DMS53 treated with DMSO at 0.1 percent for 48 hours (cell line): ENCODE measurements around the gene TMEM178B.
"Not testable (repeated sequence)": the region's sequence is repeated elsewhere in the genome, so short reads cannot be mapped to it uniquely, and the experiment has no call there.

Experiments used
- DNase-seq: peaks from one replicate; lab custom pipeline; 2025; ENCODE audit not compliant: unreplicated experiment; lab: John Stamatoyannopoulos, UW

TMEM178B gene

DNA sequence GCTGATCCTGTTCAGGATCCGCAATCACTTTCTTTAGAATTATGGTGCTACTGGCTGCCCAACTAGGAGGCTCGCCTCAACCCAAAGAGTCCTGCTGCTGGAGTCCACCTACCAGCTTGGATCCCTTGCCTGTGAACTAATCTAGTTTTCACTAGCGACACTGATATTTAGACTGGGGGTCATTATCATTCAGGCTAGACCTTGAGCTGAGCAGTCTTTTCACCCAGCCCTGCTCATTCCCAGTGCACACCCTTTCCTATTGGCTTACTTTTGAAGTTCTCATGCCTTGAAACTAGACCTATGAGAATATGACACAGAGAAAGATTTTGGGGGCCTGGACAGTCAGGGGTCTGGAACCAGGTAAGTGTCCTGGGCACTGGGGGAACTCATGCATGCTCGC is 107.9 kb downstream of the TMEM178B start:
- no peak for DNase-seq

DNA sequence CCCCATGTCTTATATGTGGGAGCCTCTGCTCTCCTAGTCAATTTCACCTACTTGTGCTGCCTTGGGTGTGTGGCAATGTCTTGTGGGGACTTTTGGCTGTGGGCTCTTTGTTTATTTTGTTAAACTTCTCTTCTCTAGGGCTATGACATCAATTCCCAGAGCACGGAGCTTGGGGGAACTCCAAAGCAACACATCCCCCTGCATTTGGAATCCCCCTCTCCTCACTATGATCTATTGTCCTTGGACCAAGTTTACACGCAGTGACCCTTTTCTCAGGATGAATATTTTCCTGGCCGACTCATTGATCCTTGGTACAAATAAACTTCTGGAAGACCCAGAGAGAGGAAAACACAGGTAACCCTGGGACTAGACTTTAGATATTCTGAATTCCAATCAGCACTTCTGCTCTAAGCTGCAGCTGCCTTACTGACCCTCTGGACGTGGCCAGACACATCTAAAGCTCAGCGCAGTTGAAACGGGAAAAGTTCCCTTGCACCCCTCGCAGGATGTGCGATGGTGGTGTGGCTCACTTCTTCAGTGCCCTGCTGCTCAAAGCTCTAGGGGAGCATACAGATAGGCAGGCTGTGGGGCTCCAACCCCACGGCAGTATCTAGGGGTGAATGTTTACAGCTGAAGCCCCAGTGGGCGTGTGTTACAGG is 110.8 kb downstream of the TMEM178B start:
- DNase-seq, result no peak

DNA sequence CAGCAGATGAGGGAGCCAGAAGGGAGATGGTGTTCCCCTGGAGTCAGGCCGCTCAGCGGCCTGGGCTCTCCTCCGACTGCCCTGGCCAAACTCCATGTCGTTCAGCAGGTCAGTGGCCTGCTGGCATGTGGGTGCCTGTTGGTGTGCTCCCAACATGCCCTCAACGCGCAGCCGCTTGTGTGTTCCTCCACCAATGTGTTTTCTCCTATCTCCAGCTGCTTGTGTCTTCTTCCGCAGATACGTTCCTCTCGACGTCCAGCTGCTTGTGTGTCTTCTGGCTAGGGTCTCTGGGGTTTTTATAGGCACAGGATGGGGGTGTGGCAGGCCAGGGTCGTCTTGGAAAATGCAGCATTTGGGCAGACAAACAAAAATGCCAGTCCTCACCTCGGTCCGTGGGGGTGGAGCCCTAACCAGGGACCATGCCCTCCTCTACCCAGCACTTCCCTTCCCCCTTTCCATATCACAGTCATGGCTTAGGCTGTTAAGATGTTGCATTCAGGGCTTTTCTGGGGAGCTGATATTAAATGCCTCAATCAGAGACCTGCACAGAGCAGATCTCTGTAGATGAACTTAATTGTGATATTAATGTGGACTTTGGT is 111.6 kb downstream of the TMEM178B start:
- no peak for DNase-seq

DNA sequence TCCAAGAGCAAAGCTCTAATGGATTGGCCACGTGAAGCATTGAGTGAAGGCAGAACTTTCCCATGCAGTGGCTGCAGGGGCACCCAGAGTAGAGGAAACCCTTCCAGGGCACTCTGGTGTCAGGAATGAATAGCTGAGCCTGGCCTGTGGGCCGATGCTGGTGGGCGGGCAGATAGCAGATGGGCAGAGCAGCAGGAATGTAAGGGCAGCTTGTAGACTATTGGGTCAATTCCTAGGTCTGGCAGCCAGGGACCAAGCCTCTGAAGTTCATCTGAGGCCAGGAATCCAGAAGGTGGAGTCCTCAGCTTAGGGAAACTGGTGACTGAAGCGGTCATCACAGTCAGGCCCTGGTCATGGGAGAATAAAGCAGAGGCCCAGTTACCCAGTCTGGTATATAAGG is 115.4 kb downstream of the TMEM178B start:
- no peak for DNase-seq

DNA sequence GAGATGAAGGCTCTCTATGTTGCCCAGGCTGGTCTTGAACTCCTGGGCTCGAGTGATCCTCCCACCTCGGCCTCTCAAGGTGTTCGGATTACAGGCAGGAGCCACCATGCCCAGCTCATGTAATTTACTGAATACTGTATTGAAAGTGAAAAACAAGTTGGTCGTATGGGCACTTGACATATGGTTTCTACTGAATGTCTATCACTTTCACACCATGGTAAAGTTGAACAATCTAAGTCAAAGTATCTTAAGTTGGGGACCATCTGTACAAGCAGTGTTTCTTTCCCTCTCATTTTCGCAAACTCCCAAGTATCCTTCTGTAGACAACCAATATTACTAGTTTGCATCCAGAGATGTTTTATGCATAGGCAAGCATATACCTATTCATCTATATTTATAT is 116.6 kb downstream of the TMEM178B start:
- DNase-seq, result no peak

DNA sequence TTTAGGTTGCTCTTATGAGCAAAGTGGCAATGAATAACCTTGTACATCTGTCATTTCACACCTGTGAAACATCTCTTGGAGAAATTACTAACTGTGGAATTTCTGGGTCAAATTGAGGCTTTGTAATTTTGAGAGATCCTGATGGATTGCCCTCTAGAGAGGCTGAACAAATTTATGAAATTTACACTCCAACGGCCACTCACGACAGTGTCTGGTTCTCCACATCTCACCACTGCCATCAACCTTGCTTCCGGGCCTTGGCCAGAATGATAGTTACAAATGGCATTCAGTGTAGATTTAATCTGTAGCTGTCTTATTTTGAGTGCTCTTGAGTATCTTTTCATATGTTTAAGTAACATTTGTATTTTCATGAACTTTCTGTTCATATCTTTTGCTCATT is 117.4 kb downstream of the TMEM178B start:
- DNase-seq, result no peak

DNA sequence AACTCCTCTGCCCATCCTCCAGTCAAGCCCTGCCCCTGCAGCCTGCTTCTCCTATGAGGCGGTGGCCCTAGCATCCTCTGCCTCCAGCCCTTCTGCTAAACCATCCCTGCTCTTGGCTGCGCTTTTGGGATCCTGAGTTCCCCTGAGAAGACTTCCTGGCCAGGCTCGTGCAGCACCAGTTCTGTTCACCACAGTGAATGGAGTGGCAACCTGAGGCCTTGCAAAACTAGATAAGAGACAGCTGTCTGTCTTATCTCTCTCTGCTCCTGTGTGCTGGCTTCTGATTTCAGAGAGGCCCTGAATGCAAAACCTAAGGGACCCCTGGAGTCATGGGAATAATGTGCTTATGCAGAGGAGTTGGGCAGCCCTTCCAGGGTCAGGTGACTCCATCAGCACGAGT is 119.2 kb downstream of the TMEM178B start:
- DNase-seq, result no peak

DNA sequence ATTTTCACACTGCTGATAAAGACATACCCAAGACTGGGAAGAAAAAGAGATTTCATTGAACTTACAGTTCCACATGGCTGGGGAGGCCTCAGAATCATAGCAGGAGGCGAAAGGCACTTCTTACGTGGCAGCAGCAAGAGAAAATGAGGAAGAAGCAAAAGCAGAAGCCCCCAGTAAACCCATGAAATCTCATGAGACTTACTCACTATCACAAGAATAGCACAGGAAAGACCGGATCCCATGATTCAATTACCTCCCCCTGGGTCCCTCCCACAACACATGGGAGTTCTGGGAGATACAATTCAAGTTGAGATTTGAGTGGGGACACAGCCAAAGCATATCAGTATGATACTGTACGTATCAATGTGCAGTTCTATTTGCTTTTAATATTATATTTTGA is 121.9 kb downstream of the TMEM178B start:
- DNase-seq, result not testable (repeated sequence)

DNA sequence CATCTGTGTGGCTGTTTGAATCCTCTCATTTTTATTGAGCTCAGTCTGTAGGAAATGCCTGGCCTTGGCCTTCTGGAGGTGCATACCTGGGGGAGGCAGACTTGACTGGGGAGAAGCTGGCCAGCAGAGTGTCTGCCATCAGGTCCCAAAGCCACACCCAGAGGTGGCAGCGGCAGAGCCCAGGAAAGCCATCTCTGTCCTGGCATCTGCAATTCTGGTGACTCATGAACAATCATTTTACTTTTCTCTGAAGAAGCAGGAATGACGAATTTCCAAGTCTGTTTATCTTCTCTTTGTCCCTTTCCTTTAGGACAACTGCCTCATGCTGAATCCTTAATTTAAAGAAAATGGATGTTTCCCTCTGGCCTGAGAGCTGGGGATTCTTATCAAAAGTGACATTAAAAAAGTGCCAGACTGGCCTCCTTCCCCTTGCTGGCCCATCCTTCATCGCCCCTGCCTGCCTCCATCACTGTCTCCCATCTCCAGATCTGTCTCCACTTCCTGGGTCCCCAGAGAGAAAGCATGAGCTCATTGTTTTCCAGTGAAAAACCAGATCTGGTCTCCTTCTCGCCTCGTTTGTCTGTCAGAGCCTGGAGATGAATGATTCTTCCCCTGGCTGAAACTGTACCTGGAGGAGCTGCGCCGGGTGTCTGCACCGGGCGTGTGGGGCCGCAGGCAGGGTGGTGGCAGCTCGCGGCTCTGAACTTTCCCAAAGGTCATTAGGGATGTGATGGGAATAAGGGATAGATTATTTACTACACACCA is 124.5 kb downstream of the TMEM178B start:
- DNase-seq, result no peak

DNA sequence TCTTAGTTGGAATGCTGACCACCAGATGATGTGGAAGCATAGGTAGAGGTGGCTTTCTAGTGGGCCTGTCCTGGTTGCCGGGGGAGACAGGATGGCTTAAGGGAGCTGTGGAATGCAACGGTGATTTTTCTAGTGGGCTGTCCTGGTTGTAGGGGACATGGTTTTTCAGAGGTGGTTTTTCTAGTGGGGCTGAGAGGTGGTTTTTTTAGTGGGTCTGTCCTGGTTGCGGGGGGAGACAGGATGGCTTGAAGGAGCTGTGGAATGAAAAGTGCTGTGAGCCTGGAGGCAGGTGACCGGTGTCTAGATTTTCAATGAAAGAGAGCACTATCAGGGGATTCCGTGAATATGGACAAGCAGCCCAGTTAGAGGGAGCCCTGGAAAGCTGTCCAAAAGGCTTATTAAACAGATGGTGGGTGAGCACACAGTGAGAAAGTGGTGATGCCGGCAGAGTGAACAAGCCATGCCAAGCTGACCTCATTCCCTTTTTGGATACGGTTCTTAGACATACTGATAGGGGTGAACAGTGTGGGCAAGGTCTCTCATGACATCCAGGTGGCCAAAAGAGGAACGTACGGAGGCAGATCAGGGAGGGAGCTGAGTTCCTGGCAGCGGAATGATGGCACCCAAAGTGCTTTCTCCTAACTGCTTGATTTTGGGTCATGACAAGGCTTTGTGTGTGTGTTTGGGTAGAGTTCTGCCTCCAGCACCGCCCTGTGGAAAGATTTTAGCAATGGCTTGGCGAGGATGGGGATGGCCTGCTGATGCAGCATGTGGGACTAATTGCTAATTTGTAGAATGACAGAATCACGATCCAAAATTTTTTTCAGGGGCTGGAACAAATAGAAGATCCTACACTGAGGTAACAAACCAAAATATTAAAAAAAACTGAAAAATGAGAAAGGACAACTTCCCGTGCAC is 126.6 kb downstream of the TMEM178B start:
- DNase-seq, result no peak

DNA sequence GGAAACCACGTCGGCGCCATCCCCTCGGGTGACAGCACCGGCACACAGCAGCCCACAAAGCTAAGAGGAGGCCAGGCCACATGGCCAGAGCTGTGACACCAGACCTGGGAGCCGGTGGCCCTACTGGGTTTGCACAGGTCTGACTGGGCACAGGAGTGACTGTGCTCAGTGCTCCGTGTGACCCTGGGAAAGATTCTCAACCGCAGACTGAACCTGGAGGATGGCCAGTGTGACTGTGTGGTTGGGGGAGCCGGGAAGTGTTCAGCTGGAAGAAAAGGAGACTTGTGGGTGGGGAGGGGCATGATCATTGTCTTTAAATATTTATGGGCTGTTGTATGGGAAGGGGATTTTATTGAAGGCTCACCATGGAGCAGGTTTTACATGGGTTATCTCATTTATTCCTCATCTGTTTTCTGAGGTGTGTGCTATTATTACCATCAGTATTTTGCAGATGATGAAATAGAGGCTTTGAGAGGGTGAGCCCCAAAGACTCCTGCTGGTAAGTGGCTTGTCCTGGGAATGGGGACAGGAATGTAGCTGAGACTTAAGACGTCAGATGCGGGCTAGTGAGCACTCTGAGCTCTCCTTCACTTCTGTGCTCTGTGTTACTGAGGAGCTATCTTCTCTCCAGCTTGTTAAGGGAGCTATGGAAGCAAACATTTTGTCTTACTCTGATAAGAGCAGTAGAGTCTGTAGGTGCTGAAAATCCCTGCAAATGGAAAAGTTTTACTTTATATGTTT is 127.5 kb downstream of the TMEM178B start:
- DNase-seq, result no peak

DNA sequence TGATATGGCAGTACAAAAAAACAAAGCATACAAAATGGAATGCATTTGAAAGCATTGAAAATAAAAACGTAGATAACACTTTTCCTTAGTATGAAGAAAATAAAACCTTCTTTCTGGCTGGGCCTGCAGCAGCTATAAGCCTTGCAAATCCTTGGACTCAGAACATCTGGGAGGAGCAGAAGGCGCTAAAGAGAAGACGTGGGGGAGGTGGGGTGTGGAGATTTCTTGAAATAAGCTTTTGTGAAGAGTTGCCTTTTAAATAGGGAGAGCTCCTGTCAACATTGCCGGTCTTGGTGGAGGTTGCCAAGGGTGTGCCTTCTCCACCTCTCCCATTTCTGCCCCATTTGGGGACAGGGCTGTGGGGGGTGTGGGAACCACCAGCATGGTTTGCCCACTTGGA is 128.7 kb downstream of the TMEM178B start:
- no peak for DNase-seq

DNA sequence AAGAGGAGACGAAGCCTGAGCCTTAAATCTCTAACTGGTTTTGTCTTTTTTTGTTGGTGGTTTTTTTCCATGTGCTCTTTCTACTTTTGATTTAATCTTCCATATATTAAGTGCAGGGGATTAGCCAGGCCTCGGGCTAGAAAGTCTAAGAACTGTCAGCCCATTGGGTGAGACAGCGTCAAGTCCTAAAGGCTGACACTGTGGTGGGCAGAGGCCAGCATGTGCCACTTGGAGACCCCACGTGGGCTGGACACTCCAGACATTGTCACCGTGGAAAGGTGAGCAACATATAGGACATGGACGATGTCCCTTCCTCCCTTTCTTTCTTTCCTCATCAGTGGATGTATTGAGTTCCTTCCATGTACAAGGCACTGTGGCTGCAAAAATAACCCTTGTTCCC is 129.3 kb downstream of the TMEM178B start:
- DNase-seq, result no peak

DNA sequence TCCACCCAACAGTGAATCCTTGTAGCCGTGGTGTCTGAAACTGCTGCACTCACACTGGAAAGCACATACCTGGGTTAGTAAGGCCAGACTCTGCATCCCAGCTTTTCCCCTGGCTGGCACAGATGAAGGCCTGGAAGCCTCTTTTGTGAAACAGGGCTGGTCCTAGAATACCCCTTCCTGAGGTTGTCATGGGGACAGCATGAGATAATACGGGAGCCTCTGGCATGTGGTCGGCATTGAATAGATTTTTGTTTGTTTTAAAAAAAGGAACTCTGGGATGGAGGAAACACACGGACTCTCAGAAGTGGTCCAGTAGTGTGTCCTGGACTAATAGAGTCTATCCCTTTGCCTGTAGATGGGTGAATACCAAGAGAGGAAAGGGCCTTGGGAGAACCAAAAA is 129.7 kb downstream of the TMEM178B start:
- DNase-seq, result no peak

DNA sequence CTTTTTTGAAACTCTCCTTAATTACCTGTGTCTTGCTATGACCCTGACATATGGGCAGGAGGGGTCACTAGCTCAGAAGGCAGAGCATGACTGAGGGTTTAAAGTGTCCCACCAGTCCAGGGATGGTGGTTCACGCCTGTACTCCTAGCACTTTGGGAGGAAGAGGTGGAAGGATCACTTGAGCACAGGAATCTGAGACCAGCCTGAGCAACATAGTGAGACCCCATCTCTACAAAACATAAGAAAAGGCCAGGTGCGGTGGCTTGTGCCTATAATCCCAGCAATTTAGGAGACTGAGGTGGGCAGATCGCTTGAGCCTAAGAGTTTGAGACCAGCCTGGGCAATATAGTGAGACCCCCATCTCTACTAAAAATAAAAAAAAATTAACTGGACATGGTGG is 133.8 kb downstream of the TMEM178B start:
- DNase-seq, result no peak

DNA sequence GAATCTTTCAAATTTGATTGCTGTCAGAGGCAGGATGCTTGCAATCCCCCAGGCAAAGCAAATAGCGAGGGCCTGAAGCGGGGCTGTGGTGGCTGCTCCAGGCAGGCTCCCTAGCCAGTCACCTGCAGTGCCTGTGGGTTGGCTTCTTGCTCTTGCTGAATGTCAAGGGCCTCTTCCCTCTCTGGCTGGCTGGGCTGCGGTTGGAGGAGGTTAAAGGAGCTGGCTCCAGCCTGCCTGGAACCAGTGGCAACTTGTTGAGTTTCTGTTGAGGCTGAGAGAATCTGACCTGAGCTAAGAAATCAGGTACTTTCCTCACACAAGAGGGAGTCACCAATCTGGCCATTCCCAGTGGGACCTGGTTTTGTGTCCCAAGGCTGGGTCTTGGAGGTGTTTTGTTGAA is 134.7 kb downstream of the TMEM178B start:
- no peak for DNase-seq

DNA sequence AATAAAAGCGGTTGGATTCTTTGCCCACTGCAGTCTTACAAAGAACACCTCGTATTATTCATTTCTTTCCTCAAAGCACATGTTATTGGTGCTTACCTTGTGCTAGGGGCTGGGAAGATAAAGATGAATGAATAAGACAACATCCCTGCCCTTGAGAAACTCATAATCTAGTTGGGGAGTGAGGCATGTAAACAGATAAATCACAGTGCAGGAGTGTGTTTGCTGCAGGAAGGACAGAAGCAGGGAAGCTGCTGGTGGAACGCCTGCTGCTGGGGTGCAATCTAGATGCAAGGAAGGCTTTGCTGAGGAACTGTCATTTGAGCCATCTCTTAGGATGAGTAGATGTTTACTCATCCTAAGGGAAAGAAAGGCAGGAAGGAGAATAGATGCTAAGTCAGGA is 135.6 kb downstream of the TMEM178B start:
- no peak for DNase-seq

DNA sequence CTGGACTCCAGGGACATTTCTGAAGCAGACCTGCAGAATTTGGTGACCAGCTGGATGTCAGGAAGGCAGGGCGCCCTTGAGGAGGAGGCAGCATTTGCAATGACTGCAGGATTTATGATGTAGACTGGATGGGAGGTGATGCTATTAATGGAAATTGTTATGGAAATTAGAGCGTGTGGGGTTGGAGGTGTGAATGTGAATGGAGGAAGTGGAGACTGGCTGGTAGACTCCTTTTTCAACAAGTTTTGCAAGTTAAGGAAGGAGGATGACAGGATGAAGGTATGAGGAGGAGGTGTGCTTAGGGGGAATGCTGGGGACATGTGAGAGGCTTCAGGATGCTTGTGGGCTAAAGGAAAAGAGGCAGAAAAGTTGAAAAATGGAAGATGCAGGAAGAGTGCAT is 137.0 kb downstream of the TMEM178B start:
- DNase-seq, result no peak

DNA sequence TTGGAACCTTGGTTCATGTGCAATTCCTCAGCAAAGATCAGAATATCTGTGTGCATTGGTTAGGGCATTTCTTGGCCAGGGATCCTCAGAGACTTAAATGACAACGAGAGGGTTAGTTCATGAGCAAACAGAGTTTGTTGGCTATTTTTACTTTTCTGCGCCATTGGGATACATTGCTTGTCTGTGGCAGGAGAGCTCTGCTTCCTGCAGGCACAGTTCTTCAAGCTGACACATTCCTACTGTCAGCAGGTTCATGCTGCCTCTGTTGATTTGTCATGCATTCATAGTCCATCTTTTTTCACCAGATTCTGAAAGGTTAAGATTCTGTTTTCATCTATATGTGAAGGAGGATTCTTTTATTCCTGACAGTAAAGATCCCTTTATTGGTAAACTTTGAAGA is 139.4 kb downstream of the TMEM178B start:
- DNase-seq, result no peak

DNA sequence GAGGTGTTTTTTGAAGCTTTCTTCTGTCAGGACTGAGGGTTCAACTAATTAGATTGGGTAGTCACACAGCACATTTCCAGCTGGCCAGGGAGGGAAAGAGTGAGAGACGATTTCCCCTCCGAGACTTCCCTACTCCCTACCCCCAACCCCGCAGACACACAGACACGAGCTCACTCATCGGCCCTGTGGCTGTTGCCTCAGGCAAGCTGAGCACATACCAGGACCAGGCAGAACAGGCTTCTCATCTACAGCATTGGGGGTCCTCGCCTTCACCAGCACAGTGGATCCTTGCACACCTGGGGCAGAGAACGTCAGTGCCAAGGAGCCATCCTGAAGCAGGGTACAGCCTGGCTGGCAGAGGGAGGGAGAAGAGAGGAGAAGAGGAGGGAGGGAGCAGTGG is 144.1 kb downstream of the TMEM178B start:
- DNase-seq, result no peak

DNA sequence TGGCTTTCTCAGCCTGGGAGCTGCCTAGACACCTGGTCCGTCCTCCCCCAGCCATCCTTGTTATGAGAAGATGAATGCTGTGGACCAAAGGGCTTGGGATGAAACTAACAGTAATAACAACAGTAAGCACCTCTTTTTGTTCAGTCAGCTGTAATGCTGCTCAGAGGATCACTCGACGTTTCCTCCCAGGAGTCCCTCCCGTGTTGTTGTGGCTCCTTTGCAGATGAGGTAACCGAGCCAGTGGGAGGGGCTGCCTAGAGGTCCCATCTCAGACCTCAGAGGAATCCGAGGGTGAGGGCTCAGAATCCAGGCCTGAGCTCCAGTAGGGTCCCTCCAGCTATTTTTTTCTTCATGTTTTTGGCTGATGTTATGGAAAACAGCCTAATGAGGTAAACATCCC is 145.1 kb downstream of the TMEM178B start:
- DNase-seq, result no peak
